Body of pancreas (tissue), 4 donors: Measurements from ENCODE around the gene MICU1. TPM values are rescaled to one million over a fixed set of nuclear protein-coding genes. Genes with fewer than 3 reads are reported as not detected.

Experiments
- ATAC-seq: fragments of 150-250 bp; one replicate; pipeline ENCODE4 v1.9.1; 2016
- DNase-seq, 4 donors: peaks; one replicate each; pipeline ENCODE4 v3.0.0-alpha.2; 2019
- H3K27ac ChIP-seq, 4 donors: fragments of 200-600 bp; sonication (generic); 1 replicate in 3 of 4; 2 replicates in 1 of 4; pipeline versions ENCODE4 v1.5.1 to v1.6.1; 2016 to 2019; ENCODE audit warnings: mild to moderate bottlenecking in 1 of 4, mixed read lengths in 1 of 4, moderate library complexity in 1 of 4
- H3K27me3 ChIP-seq, 2 donors: fragments of 200-600 bp; sonication (generic); one replicate each; pipeline ENCODE4 v1.6.0; 2016; ENCODE audit warnings: mild to moderate bottlenecking in 1 of 2
- H3K36me3 ChIP-seq, 2 donors: fragments of 200-600 bp; sonication (generic); replicated peaks in 1 of 2; 2 replicates each; pipeline ENCODE4 v1.5.1; 2016; ENCODE audit warnings: low read depth in 2 of 2; ENCODE audit not compliant: insufficient read depth in 1 of 2
- H3K4me1 ChIP-seq: fragments of 200-600 bp; sonication (generic); one replicate; pipeline ENCODE4 v1.6.0; 2016
- H3K4me3 ChIP-seq, 2 donors: fragments of 200-600 bp; sonication (generic); 1 replicate in 1 of 2; 2 replicates in 1 of 2; pipeline ENCODE4 v1.5.1; 2016 to 2019
- H3K9me3 ChIP-seq, 3 donors: fragments of 200-600 bp; sonication (generic); 1 replicate in 2 of 3; 2 replicates in 1 of 3; pipeline ENCODE4 v1.5.1; 2016
- POLR2A ChIP-seq, 3 donors: fragments of 450-650 bp; IDR thresholded peaks; one replicate each; pipeline ENCODE4 v1.6.1; 2016; ENCODE audit warnings: antibody characterized with exemption in 3 of 3, mild to moderate bottlenecking in 2 of 3
- WGBS, 2 donors: methylation state at CpG; one replicate each; pipeline ENCODE4 v1.1.5; 2017; 5-methylcytosine and 5-hydroxymethylcytosine counted together
- intact Hi-C: fragments of 100-400 bp; cut with DNase I; formaldehyde crosslinking; loops from one replicate; pipeline ENCODE4 v1.15.1; 2023
- total RNA-seq, 2 donors: library from RNA; depleted of rRNA; stranded (reverse); fragments of >200 nt; gene quantifications; one replicate each; pipeline ENCODE4 v1.1.0, GENCODE V29; 2016
- TF ChIP-seq, protein P1 (sequence below), 7 experiments: fragments of 450-650 bp in 4 of 7; fragments of 200-600 bp in 3 of 7; sonication (generic) in 3 of 7; IDR thresholded peaks; one replicate each; pipeline ENCODE4 v1.5.1; 2016 to 2019; ENCODE audit warnings: antibody characterized with exemption in 7 of 7

Gene MICU1
- total RNA-seq, 2 donors from 2014 or later, result 14.0 to 23.1 TPM

DNA sequence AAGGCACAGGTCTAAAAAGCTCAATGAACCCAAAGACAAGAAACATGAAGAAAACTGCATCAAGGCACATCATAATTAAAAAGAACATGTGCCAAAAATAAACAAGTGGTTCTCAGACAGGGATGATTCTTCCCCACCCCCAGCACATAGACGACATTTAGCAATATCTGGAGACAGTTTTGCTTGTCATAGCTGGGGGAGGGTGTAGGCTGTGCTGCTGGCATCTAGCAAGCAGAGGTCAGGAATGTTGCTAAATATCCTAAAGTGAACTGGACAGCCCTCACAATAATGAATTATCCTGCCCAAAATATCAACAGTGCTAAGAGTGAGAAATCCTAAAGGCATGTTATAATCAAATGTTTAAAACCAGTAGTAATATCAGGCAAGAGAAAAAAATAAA lies 122.6 kb downstream of the MICU1 start:
- TF ChIP-seq, protein P1, sequence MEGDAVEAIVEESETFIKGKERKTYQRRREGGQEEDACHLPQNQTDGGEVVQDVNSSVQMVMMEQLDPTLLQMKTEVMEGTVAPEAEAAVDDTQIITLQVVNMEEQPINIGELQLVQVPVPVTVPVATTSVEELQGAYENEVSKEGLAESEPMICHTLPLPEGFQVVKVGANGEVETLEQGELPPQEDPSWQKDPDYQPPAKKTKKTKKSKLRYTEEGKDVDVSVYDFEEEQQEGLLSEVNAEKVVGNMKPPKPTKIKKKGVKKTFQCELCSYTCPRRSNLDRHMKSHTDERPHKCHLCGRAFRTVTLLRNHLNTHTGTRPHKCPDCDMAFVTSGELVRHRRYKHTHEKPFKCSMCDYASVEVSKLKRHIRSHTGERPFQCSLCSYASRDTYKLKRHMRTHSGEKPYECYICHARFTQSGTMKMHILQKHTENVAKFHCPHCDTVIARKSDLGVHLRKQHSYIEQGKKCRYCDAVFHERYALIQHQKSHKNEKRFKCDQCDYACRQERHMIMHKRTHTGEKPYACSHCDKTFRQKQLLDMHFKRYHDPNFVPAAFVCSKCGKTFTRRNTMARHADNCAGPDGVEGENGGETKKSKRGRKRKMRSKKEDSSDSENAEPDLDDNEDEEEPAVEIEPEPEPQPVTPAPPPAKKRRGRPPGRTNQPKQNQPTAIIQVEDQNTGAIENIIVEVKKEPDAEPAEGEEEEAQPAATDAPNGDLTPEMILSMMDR (IDR thresholded peaks at IDR 0.05), result no peak
- no peak for TF ChIP-seq POLR2A (IDR thresholded peaks at IDR 0.05)
- intact Hi-C loops, result no loop called here
- Histone ChIP-seq H3K36me3 (no peaks in the 10 kb centered on the region), H3K4me1 (no peaks in the 10 kb centered on the region), H3K27me3 (no peaks in the 10 kb centered on the region), H3K27ac (no peak overlapping the region), H3K4me3 (no peak overlapping the region), H3K9me3 (no peaks in the 10 kb centered on the region)
- no peak for ATAC-seq
- DNase-seq, result peak in 1 of 4 donors; percentile 34
- WGBS, 2 donors, result 75 to 88% methylated on average over 1 of the region's 1 CpG

- Histone ChIP-seq H3K27me3 (no peaks in the 10 kb centered on the region), H3K27ac (no peak overlapping the region), H3K36me3 (no peaks in the 10 kb centered on the region), H3K4me3 (no peak overlapping the region), H3K9me3 (no peaks in the 10 kb centered on the region), H3K4me1 (no peaks in the 10 kb centered on the region)
- 88 to 98% methylated on average over 3 of the region's 3 CpGs for WGBS, 2 donors
- intact Hi-C loops, result no loop called here
- ATAC-seq, result no peak
- TF ChIP-seq, protein P1 (IDR thresholded peaks at IDR 0.05), result no peak
- no peak for TF ChIP-seq POLR2A (IDR thresholded peaks at IDR 0.05)
- no peak for DNase-seq
These were observed 123.3 kb downstream of the MICU1 start for GRCh38 chr10:72502581-72502980.

GRCh38 chr10:72499701-72500100 lies 126.2 kb downstream of the MICU1 start:
- H3K36me3 ChIP-seq, result no peaks in the 10 kb centered on the region
- no peaks in the 10 kb centered on the region for H3K4me1 ChIP-seq
- intact Hi-C loops, result no loop called here
- ATAC-seq (no peak), DNase-seq (no peak)
- H3K9me3 ChIP-seq, result no peaks in the 10 kb centered on the region
- no peak overlapping the region for H3K27ac ChIP-seq
- H3K27me3 ChIP-seq, result no peaks in the 10 kb centered on the region
- no peak for TF ChIP-seq POLR2A (IDR thresholded peaks at IDR 0.05)
- TF ChIP-seq, protein P1 (IDR thresholded peaks at IDR 0.05), result no peak
- H3K4me3 ChIP-seq, result no peak overlapping the region
- WGBS, 2 donors, result 74 to 75% methylated on average over 1 of the region's 1 CpG

GRCh38 chr10:72490951-72491350 lies 134.9 kb downstream of the MICU1 start:
- no peak for ATAC-seq
- 63 to 64% methylated on average over 4 of the region's 4 CpGs for WGBS, 2 donors
- no peak for DNase-seq
- intact Hi-C loops, result no loop called here
- H3K4me1 ChIP-seq, result no peaks in the 10 kb centered on the region
- no peak for TF ChIP-seq POLR2A (IDR thresholded peaks at IDR 0.05)
- TF ChIP-seq, protein P1 (IDR thresholded peaks at IDR 0.05), result no peak
- H3K27ac ChIP-seq, result no peak overlapping the region
- H3K36me3 ChIP-seq, result no peaks in the 10 kb centered on the region
- H3K4me3 ChIP-seq, result no peak overlapping the region
- no peaks in the 10 kb centered on the region for H3K9me3 ChIP-seq
- no peaks in the 10 kb centered on the region for H3K27me3 ChIP-seq

GRCh38 chr10:72487521-72487920 lies 138.4 kb downstream of the MICU1 start:
- WGBS, 2 donors, result 86 to 90% methylated on average over 3 of the region's 3 CpGs
- intact Hi-C loops, result no loop called here
- Histone ChIP-seq H3K9me3 (no peaks in the 10 kb centered on the region), H3K36me3 (no peaks in the 10 kb centered on the region), H3K27ac (no peak overlapping the region), H3K4me1 (no peaks in the 10 kb centered on the region), H3K27me3 (no peaks in the 10 kb centered on the region), H3K4me3 (no peak overlapping the region)
- ATAC-seq (no peak), DNase-seq (no peak)
- TF ChIP-seq, protein P1 (IDR thresholded peaks at IDR 0.05), result no peak
- no peak for TF ChIP-seq POLR2A (IDR thresholded peaks at IDR 0.05)
